Neural cell (in vitro differentiated cells): ENCODE results near the gene CT47C1. TPM values are rescaled to one million over a fixed set of nuclear protein-coding genes. Genes with fewer than 3 reads are reported as not detected.

Experiments
- H2AFZ ChIP-seq: fragments of 200-600, 300-800 bp; sonication (generic), shearing (Covaris generic); 2 replicates; pipeline ENCODE4 v1.6.0; 2014; ENCODE audit warnings: low read depth, mild to moderate bottlenecking, antibody characterized with exemption, low read length, moderate library complexity
- H3F3A ChIP-seq: fragments of 200-600 bp; shearing (Covaris generic); 2 replicates; pipeline ENCODE4 v1.6.1; 2016; ENCODE audit warnings: mild to moderate bottlenecking, moderate library complexity, mixed read lengths, antibody characterized with exemption, low read length; ENCODE audit not compliant: insufficient read depth, poor library complexity, severe bottlenecking
- H3K27ac ChIP-seq: fragments of 200-600, 300-800 bp; sonication (generic), shearing (Covaris generic); 2 replicates; pipeline ENCODE4 v1.5.1; 2014; ENCODE audit warnings: mild to moderate bottlenecking, low read length, moderate library complexity
- H3K27me3 ChIP-seq: fragments of 300-800, 200-600 bp; sonication (generic), shearing (Covaris generic); 2 replicates; pipeline ENCODE4 v1.6.0; 2014; ENCODE audit warnings: mild to moderate bottlenecking, low read depth, low read length, moderate library complexity; ENCODE audit not compliant: insufficient read depth
- H3K36me3 ChIP-seq: fragments of 300-800, 200-600 bp; sonication (generic), shearing (Covaris generic); 2 replicates; pipeline ENCODE4 v1.5.1; 2014; ENCODE audit warnings: mild to moderate bottlenecking, antibody characterized with exemption, low read length, moderate library complexity; ENCODE audit not compliant: insufficient read depth
- H3K4me2 ChIP-seq: fragments of 300-800, 200-600 bp; sonication (generic), shearing (Covaris generic); 2 replicates; pipeline ENCODE4 v1.6.0; 2014; ENCODE audit warnings: mild to moderate bottlenecking, low read length
- H3K4me3 ChIP-seq: fragments of 300-800, 200-600 bp; sonication (generic), shearing (Covaris generic); 2 replicates; pipeline ENCODE4 v1.5.1; 2014; ENCODE audit warnings: mild to moderate bottlenecking, low read length, moderate library complexity
- H3K79me2 ChIP-seq: fragments of 200-600 bp; shearing (Covaris generic); replicated peaks from 2 replicates; pipeline ENCODE4 v1.6.0; 2014; ENCODE audit warnings: mild to moderate bottlenecking, low read length, moderate library complexity; ENCODE audit not compliant: insufficient read depth
- H3K9ac ChIP-seq: fragments of 300-800, 200-600 bp; sonication (generic), shearing (Covaris generic); 2 replicates; pipeline ENCODE4 v1.6.1; 2016; ENCODE audit warnings: mild to moderate bottlenecking, low read length, mixed read lengths
- H3K9me2 ChIP-seq: fragments of 200-600 bp; shearing (Covaris generic); 2 replicates; pipeline ENCODE4 v1.6.1; 2016; ENCODE audit warnings: mild to moderate bottlenecking, low read length, mixed read lengths; ENCODE audit not compliant: insufficient read depth
- H3K9me3 ChIP-seq: fragments of 200-600, 300-800 bp; sonication (generic), shearing (Covaris generic); 2 replicates; pipeline ENCODE4 v1.6.1; 2016; ENCODE audit warnings: mild to moderate bottlenecking, mixed run types, low read length, moderate library complexity, mixed read lengths
- H4K20me1 ChIP-seq: fragments of 200-600 bp; shearing (Covaris generic); 2 replicates; pipeline ENCODE4 v1.6.1; 2016; ENCODE audit warnings: mild to moderate bottlenecking, mixed run types; ENCODE audit not compliant: insufficient read depth
- CTCF ChIP-seq: fragments of 450-650 bp; IDR thresholded peaks from 2 replicates; pipeline ENCODE4 v1.5.1; 2014; ENCODE audit warnings: antibody characterized with exemption, mild to moderate bottlenecking, moderate library complexity; ENCODE audit not compliant: poor library complexity, severe bottlenecking
- EP300 ChIP-seq: fragments of 450-650 bp; conservative IDR thresholded peaks from 2 replicates; pipeline ENCODE4 v1.6.1; 2014; ENCODE audit warnings: antibody characterized with exemption, mild to moderate bottlenecking, moderate library complexity; ENCODE audit not compliant: poor library complexity, severe bottlenecking
- EZH2 ChIP-seq: fragments of 200-600, 300-800 bp; shearing (Covaris generic), sonication (generic); IDR thresholded peaks from 2 replicates; pipeline ENCODE4 v1.6.1; 2014; ENCODE audit warnings: antibody characterized with exemption, low read length, borderline replicate concordance, mild to moderate bottlenecking; ENCODE audit not compliant: insufficient read depth, poor library complexity, severe bottlenecking
- MXI1 ChIP-seq: fragments of 450-650 bp; conservative IDR thresholded peaks from 2 replicates; pipeline ENCODE4 v1.6.1; 2014; ENCODE audit warnings: antibody characterized with exemption, mild to moderate bottlenecking; ENCODE audit not compliant: poor library complexity, severe bottlenecking
- POLR2AphosphoS5 ChIP-seq: IDR thresholded peaks from 2 replicates; pipeline ENCODE4 v1.6.1; 2012
- RAD21 ChIP-seq: fragments of 450-650 bp; conservative IDR thresholded peaks from 2 replicates; pipeline ENCODE4 v1.6.1; 2014; ENCODE audit warnings: antibody characterized with exemption, mild to moderate bottlenecking, moderate library complexity
- REST ChIP-seq: IDR thresholded peaks from 2 replicates; pipeline ENCODE4 v1.6.1; 2012; ENCODE audit warnings: borderline replicate concordance
- SMC3 ChIP-seq: fragments of 450-650 bp; conservative IDR thresholded peaks from 2 replicates; pipeline ENCODE4 v1.6.1; 2014; ENCODE audit warnings: antibody characterized with exemption, mild to moderate bottlenecking, moderate library complexity; ENCODE audit not compliant: poor library complexity
- TAF1 ChIP-seq: IDR thresholded peaks from 2 replicates; pipeline ENCODE4 v1.6.1; 2012; ENCODE audit warnings: low read depth
- polyA plus RNA-seq: library from polyadenylated mRNA; depleted of rRNA; stranded (reverse); fragments of >200 nt; gene quantifications from 2 replicates; pipeline ENCODE4 v1.2.3, GENCODE V29; 2014

CT47C1 gene
- polyA plus RNA-seq, 1 donor from 2014 or later = not detected

- H3K9me2 ChIP-seq = no peaks in the 10 kb centered on the region
Measured at GRCh38 chrX:119030990-119031389, 41.8 kb upstream of the CT47C1 start.

More at GRCh38 chrX:119030990-119031389, 41.8 kb upstream of the CT47C1 start:
- no peaks in the 10 kb centered on the region for H3F3A ChIP-seq
- no peak overlapping the region for H3K4me3 ChIP-seq
- no peaks in the 10 kb centered on the region for H3K36me3 ChIP-seq
- H2AFZ ChIP-seq = no peak overlapping the region
- H3K9me3 ChIP-seq = no peaks in the 10 kb centered on the region
- H3K27me3 ChIP-seq = no peaks in the 10 kb centered on the region
- no peaks in the 10 kb centered on the region for H3K79me2 ChIP-seq
- no peak overlapping the region for H3K27ac ChIP-seq
- H3K9ac ChIP-seq = no peak overlapping the region
- no peak overlapping the region for H3K4me2 ChIP-seq
- TF ChIP-seq SMC3 (no peak), TAF1 (no peak), MXI1 (no peak), POLR2AphosphoS5 (no peak), EP300 (no peak), EZH2 (no peak), CTCF (no peak), RAD21 (no peak), REST (no peak)
- no peaks in the 10 kb centered on the region for H4K20me1 ChIP-seq
